ENCODE data around the gene PCNX2.

- TF ChIP-seq CTCF (IDR thresholded peaks at IDR 0.05; ENCODE audit: poor library complexity), result no peak
- TF ChIP-seq EZH2 (IDR thresholded peaks at IDR 0.05; ENCODE audit: borderline replicate concordance), result no peak
- TF ChIP-seq EZH2phosphoT487 (IDR thresholded peaks at IDR 0.05; ENCODE audit: low read depth, severe bottlenecking, unreplicated experiment), result no peak
These were observed 5.8 kb downstream of the PCNX2 start for GRCh38 chr1:233289676-233290075.

Measured in hepatocyte (in vitro differentiated cells).